Stimulated activated CD8-positive, alpha-beta memory T cell treated with anti-CD3 and anti-CD28 coated beads, Interleukin-4, amount 100 ng/mL, for 48 hours (primary cell): Measurements from ENCODE around the gene SYDE1.

Source experiments
- DNase-seq: peaks from one replicate; pipeline ENCODE4 v3.0.0-alpha.2; 2020

The SYDE1 gene

DNA sequence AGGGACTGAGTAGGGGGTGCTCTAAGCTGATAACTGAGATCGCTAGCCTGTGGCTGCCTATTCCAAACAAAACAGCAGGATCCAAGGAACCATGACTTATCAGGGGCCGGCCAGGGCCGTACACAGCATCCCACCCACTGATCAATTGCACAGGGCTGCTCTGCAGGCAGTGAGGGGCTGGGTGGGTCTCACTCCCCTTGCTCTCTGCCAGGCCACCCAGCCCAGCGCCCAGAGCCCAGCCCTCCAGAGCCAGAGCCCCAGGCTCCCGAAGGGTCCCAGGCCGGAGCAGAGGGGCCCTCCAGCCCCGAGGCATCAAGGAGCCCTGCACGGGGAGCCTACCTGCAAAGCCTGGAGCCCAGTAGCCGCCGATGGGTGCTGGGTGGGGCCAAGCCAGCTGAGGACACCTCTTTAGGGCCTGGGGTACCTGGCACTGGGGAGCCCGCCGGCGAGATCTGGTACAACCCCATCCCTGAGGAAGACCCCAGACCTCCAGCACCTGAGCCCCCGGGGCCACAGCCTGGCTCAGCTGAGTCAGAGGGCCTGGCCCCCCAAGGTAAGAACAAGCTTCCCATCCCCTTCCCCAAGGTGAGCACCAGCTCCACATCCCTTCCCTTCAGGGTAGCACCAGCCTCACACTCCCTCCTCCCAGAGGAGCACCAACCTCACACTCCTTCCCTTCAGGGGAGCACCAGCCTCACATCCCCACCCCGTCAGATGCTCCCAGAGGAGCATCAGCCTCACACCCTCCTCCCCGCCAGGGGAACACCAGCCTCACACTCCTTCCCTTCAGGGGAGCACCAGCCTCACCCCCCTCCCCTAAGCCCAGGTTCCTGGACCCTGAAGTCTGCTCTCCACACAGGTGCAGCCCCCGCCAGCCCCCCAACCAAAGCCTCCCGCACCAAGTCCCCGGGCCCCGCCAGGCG is 1.9 kb downstream of the SYDE1 start:
- DNase-seq: no peak

DNA sequence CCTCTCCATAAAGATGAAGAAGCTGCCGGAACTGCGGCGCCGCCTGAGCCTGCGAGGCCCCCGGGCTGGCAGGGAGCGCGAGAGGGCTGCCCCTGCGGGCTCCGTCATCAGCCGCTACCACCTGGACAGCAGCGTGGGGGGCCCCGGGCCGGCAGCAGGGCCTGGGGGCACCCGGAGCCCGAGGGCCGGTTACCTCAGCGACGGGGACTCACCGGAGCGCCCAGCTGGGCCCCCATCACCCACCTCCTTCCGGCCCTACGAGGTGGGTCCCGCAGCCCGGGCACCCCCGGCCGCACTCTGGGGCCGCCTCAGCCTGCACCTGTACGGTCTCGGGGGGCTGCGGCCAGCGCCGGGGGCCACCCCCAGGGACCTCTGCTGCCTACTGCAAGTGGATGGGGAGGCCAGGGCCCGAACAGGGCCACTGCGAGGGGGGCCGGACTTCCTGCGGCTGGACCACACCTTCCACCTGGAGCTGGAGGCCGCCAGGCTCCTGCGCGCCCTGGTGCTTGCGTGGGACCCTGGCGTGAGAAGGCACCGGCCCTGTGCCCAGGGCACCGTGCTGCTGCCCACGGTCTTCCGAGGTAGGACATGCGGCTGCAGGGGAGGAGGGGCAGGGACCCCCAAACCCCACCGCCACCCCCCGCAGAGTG is 2.7 kb downstream of the SYDE1 start:
- no peak for DNase-seq

DNA sequence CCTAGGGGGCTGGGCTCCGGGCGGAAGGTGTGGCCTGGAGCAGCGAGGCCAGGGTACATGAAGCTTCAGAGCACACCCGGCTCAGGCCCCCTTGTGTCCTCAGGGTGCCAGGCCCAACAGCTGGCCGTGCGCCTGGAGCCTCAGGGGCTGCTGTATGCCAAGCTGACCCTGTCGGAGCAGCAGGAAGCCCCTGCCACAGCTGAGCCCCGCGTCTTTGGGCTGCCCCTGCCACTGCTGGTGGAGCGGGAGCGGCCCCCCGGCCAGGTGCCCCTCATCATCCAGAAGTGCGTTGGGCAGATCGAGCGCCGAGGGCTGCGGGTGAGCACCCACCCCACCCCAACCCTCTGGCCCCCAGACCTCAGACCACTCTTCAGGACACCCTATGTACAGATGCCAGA is 3.2 kb downstream of the SYDE1 start:
- no peak for DNase-seq

DNA sequence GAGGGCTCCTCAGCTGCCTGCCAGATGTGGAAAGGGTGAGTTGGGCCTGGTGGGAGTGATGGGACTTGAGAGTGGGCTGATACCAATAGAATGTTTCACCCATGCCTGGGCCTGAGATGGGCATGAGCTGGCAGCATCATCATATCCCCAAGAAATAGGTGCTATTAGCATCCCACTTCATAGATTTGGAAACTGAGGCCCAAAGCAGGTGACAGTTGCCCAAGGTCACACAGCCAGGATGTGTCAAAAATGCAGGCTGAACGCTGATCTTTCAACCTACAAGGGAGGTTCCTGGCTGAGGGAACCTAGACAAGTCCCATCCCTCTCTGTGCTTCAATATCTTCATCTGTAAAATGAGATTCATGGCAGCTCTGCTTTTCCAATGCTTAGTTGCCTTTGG is 4.6 kb downstream of the SYDE1 start:
- no peak for DNase-seq

DNA sequence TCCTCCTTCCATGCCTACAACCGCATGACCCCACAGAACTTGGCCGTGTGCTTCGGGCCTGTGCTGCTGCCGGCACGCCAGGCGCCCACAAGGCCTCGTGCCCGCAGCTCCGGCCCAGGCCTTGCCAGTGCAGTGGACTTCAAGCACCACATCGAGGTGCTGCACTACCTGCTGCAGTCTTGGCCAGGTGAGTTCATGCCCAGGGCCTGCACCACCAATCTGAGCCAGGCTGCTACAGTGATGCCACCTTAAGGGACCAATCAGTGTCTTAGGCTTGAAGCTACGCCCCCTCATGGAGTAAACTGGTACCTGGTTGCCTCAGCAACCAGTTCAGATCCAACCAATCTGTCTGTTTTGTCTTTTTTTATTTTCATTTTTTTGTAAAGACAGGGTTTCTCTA is 5.2 kb downstream of the SYDE1 start:
- DNase-seq: no peak

DNA sequence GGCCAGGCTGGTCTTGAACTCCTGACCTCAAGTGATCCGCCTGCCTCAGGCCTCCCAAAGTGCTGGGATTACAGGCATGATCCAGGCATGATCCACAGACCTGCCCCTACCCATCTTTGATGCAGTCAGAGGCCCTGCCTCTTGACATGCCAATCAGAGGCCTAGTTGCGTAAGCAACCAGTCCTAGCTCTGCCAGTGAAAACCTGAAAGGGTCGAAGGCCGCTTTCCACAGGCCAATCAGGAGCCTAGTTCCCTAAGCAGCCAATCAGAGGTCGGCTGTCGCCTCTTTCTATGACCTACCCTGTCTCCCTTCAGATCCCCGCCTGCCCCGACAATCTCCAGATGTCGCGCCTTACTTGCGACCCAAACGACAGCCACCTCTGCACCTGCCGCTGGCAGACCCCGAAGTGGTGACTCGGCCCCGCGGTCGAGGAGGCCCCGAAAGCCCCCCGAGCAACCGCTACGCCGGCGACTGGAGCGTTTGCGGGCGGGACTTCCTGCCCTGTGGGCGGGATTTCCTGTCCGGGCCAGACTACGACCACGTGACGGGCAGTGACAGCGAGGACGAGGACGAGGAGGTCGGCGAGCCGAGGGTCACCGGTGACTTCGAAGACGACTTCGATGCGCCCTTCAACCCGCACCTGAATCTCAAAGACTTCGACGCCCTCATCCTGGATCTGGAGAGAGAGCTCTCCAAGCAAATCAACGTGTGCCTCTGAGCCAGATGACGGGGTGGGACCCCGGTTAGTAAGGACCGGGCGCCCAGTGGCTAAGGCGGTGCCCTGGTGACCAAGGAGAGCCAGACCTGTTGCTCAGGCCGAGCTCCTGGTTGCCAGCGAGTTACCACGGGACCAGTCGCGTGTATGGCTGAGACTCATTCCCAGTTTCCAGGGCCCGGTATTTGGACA is 6.3 kb downstream of the SYDE1 start:
- no peak for DNase-seq

DNA sequence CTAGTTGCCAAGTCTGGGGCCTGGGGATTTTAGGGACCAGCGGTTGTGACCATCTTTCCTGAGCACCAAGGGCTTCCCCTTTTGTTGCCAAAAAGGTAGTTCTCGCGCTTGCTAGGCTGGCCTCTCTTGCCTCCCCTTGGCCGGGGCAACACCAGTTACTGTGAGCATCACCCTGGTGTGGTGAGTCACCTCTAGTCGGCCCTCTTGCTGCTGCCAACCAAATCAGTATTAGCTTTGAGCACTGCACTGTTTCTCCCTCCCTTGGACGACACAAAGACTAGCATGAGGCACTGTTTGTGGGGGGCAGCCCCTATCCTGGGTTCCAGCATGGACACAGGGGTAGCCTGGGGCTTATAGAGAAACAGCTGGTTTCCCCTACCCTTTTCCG is 6.9 kb downstream of the SYDE1 start:
- no peak for DNase-seq

DNA sequence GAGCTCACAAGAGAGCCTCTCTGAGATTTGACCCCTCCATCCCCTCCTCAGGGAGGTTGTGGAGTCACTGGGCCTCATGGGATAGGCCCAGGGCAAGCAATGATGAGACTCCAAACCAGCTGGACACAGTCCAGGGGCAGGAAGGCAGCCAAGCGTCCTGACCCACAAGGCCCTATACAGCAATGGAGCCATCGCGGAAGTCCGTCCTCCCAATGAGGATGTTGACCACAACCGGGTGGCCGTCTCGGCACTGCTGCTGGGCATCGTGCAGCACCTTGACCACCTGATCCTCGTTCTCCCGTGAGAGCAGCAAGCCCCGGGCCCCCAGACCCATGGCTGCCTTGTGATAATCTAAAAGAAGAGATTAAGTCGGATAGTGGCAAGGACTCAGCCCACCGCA is 7.9 kb downstream of the SYDE1 start:
- DNase-seq: no peak

DNA sequence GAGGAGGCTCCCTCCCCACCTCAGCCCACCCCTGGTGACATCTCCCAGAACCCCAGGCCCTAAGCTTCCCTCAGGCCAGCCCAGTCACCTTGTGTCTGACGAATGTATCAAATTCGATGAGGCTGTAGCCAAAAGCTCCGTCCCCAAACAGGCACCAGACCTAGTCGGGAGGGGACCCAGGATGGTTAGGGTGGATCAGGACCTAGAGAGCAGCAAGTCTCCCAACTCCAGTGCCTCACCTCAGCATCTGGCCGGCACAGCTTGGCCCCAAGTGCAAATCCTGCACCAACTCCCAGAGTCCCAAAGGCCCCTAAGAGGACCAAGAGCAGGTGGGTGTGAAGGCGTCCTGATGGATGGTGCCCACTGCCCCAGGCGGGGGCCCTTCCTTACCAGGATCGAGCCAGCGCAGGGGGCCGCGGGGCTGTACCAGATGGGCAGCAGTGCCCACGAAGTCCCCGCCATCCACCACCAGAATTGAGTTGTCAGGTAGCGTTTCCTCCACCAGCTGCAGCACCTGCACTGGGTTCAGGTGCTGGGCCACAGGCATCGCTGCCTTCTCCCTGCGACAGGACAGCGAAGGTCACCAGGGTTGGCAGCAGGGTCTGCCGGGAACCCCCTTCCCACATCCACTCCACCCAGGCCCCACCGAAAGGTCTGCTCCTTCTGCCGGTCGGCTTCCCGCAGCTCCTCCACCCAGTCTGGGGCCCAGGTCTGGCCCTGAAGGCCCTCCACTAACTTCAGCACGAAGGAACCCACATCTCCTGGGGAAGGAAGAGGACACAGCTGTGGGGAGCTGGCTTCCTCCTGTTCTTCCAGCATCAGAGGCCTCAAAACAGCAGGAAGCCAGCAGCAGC is 8.8 kb downstream of the SYDE1 start:
- no peak for DNase-seq

DNA sequence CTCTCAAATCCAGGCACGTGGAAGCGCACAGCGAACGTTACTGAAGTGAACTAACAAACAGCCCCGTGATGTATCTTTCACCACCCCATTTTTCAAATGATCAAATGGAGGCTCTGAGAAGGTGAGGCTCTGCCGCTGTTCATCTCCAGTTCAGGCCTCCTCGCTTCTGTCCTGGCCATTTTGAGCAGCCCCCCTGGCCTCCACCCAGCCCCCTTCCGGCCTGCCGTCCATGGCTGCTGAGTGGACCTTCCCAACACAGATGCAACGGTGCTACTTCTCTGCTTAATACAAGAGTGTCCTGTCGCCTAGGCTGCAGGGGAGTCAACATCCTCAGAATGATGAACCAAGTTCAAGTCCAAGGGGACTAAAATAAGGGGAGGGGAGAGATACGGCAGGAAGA is 9.7 kb downstream of the SYDE1 start:
- DNase-seq: no peak

DNA sequence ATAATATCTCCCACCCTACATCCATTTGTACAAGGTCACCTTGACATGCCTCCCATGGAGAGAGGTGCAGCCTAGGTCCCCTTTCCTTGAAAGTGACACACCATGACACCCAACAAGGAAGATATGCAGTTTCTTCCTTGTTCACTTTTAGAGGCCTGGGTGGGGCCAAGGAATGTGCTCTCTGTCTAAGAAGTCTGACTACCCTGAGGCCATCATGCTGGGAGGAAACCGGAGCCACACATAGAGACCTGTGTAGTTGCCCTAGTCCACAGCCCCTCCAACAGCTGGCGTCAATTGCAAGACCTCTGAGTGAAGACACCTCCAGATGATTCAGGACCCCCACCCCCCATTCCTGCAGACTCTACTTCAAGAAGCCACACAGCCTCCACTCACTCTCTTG is 11.0 kb downstream of the SYDE1 start:
- no peak for DNase-seq

DNA sequence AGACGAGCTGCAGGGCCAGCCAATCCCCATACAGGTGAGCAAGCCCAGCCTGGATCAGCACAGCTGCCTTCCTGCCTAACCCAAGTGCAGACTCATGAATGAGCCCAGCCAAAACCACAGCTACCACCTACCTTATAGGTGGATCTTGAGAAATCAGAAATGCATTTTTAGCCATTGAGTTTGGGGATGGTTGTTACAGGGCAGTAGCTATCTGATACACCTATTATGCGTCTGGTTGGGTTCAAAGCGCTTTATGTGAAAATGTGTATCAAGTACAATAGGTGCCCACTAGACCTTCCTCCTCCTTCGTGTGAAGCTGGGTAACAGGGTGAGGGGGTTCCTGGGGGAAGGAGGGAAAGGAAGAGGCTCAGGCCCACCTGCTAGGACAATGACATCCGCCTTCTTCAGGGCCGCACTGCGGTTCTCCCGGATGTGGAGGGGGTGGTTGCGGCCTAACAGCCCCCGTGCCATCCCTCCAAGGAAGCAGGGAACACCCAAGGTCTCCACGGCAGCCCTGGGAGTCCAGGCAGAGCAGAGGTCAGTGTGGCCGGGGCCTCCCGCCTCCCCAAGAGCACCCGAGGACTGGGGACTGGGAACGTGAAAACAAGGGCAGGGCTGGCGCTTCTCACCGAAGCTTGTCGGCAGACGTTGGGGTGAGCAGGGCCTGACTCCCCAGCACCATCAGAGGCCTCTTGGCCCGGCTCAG is 11.7 kb downstream of the SYDE1 start:
- DNase-seq: no peak

DNA sequence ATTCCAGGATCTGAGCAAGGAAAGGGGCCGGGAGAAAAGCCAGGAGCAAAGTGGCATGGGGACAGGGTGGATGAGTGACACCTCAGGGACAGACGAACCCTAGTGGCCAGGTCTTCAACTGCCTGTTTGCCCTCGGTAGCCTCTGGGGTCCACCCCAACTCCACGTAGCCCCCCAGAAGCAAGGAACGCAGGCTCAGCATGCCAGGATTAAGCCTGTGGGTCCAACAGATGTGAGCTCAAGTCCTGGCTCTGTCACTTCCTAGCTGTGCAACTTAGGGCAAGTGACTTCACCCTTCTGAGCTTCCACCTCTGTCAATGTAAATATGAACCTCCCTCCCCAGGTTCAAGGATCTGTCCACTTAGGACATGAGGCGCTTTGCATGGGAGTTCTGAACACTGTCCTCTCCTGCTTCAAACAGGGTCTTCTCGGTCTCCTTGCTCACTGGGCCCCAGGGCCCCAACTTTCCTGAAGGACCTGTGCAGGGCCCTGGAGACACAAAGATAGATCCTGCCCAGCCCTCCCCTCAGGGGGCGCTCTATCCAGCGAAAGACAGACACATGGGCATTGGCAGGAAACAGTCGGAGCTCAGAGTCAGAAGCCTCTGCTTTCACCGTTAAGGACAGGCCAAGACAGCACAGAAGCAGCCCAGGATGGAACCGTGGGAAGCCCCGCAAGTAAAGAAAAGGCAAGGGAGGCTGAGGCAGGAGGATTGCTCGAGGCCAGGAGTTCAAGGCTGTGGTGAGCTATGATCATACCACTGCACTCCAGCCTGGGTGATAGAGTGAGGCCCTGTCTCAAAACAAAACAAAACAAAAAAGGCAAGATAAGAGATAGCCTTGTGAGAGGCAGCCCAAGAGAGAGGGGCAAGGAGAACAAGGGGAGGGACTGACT is 13.2 kb downstream of the SYDE1 start:
- DNase-seq: no peak

DNA sequence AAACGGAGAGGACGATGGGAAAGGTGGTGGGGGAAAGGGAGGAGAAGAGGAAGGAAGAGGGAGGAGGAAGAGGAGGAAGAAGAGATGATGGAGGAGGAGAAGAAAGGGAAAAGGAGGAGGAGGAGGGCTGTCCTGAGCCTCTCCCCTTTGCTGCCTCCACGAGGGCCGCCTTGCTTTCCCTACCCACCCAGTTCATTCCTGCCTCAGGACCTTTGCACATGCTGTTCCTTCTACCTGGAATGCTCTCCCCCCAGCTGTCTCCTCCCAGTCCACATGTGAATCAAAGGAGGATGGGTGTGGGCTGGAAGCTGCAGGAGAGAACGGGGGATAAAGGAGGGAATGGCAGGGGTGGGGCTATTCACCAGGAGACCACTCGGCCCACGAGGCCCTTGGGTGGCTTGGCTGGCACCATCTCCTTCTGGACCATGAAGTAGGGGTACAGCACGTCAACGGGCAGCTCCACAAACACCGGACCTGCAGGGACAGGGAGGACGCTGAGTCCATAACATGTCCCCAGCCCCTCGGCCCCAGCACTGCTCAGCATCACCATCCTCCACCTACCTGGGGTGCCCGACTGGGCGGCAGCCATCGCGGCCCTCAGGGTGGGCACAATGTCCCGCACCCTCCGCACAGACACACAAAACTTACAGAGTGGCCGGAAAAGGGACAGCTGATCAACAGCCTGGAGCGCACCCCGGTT is 15.3 kb downstream of the SYDE1 start:
- DNase-seq: no peak

DNA sequence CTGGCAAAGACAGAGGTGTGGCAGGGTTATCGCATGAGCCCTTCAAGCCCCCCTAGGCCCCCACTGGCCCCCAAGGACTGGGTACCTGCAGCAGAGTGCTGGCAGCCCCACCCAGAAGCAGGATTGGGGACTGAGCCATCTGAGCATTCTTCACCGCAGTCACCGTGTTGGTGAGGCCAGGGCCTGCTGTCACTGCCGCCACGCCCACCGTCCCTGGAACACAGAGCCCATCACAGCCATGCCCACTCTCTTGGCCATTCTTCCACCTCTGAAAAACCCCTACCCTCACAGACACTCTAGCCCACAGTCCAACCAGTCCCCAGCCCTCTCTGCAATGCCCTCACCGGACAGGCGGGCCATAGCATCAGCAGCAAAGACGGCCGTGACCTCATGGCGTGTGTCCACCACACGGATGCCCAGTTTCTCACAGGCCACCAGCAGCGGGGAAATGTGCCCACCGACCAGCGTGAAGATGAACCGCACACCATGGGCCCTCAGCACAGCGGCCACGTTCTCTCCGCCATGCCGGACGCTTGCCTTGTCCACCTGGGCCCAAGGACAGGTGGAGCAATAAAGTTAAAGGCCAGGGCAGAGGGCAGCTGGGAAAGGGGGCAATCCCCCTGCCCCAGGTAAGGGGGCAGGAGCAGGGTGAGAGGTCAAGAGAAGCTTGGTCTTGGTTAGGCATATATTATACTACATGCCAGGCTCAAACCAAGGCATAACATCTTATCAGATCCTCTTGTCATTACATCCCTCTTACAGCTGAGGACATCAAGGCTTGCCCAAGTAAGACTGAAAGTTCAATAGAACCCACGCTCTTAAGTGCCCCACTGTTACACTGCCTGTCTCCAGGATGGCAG is 16.1 kb downstream of the SYDE1 start:
- DNase-seq: no peak

DNA sequence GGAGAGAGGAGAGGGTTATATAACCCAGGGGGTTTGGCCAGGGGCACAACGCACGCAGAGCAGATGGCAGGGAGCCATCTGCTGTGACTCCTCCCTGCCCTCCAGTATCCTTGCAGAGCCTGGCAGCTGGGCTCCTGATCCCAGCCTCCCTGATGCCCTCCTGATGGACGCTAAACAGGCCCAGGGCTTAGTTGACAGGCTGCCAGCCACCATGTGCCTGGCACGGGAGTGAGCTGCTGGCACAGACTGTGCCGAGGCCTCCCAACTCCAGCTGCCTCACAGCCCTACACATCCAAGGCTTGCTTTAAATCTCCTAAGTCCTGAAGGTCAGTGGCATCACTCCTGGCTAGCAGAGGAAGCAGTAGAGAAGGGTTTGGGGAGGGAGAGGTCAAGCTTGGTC is 16.7 kb downstream of the SYDE1 start:
- no peak for DNase-seq

DNA sequence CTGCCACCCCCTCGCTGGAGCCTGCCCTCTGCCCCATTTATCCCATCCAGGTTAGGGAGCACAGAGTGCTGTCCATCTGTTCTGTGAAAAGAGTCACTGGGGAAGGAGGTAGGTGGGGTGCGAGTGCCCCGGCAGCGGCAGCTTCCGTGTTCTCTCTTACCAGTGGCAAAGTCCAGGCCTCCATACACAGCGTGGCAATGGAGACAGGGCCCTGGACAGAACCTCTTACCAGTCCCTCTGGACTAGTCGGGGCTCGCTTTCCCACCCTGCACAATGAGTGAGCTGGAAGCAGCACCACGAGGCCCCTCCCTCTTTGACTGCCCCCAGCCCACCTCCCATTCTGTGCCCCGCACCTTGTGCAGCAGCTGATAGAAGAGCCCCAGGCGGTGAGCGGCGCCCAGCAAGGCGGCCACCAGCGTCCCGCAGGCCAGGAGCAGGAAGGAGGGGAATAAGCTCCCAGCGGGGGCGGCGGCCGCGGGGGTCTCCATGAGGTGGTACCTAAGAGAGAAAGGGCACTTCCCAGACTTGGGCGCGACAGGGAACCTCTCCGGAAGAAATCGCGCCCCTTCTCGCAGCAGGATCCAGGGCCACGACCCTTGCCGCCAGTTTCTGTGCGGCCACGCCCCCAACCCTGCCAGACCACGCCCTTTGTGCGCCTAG is 17.5 kb downstream of the SYDE1 start:
- DNase-seq: peak; percentile 37

DNA sequence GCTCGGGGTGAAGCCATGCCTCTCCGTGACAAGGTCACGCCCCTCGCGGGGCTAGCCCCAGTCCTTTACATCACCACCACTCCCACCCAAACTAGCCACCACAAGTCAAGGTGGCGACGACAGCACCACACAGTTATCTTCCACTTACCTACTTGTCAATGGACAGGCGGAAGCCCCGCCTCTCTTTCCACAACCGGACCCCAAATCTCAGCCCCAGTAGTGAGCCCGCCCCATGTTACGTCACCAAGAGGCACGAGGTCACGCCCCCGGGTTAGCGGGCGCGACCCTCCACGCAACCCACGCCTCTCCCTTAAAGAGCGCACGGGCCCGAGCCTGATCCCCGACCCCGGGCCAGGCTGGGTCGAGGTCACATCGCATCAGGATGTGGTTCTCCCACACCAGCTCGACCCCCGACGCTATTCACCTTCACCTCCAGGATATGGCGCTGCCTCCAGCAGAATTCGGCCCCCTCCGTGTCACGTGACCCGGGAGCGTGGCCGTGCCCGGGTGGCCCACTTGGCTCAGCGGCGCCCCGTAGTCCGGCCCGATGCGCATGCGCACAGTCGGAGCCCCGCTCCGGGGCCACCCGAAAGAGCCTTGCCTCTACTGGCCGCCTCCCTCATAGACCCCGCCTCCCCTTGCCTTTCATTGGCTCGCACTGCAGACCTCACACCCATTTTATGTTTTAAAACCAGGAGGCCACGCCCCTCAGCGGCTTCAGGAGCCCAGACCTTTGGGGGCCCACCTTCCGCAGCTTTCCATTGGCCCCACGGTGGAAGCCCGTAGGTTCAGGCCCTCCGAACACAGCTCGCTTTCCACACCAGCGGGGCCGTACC is 18.2 kb downstream of the SYDE1 start:
- peak; percentile 99 for DNase-seq
